AG09319 (cell line): ENCODE data around the gene DBH.

ENCODE experiments used
- DNase-seq: peaks from one replicate; pipeline ENCODE4 v3.0.0-alpha.2; 2010; ENCODE audit warnings: low read depth; ENCODE audit errors: extremely low read depth
- CTCF ChIP-seq: IDR thresholded peaks from 2 replicates; pipeline ENCODE4 v1.5.1; 2011; ENCODE audit warnings: low read depth, mild to moderate bottlenecking, inconsistent platforms, low read length, moderate library complexity

The DBH gene

GRCh38 chr9:133605446-133605845 is 30.7 kb upstream of the DBH start:
- TF ChIP-seq CTCF: no peak
- no peak for DNase-seq

- no peak for TF ChIP-seq CTCF
- DNase-seq: no peak
These were observed 30.1 kb upstream of the DBH start for GRCh38 chr9:133605856-133606707.

GRCh38 chr9:133606708-133607025 is 29.5 kb upstream of the DBH start:
- TF ChIP-seq CTCF: no peak
- no peak for DNase-seq

- TF ChIP-seq CTCF: no peak
- no peak for DNase-seq
These were observed 28.8 kb upstream of the DBH start for GRCh38 chr9:133607381-133607780.

- TF ChIP-seq CTCF: no peak
- DNase-seq: no peak
These were observed 28.2 kb upstream of the DBH start for GRCh38 chr9:133607976-133608375.

- no peak for TF ChIP-seq CTCF
- DNase-seq: no peak
These were observed 27.8 kb upstream of the DBH start for GRCh38 chr9:133608382-133608781.

- TF ChIP-seq CTCF: no peak
- DNase-seq: no peak
These were observed 27.3 kb upstream of the DBH start for GRCh38 chr9:133608889-133609288.
